HepG2 (cell line): Measurements from ENCODE around the gene RNF208. TPM values are rescaled to one million over a fixed set of nuclear protein-coding genes. Genes with fewer than 3 reads are reported as not detected.

Experiments
- ATAC-seq: fragments of 200-7000 bp; cut with Tn5 transposase; 3 replicates; pipeline ENCODE4 v1.9.1; 2020; ENCODE audit warnings: mild to moderate bottlenecking, moderate library complexity
- BruUV-seq: library from RNA; stranded (reverse); fragments of 400-500 nt; replicated peaks from 2 replicates; lab custom pipeline; 2021; lab: Mats Ljungman, UMichigan
- CTCF ChIA-PET: fragments of 300-600 bp; formaldehyde crosslinking; extraction: SDS; loops from one replicate; lab custom pipeline; 2021; ENCODE audit warnings: low total read pairs, inconsistent platforms, low intra/inter-chr PET ratio; lab: Yijun Ruan, JAX
- POLR2A ChIA-PET: fragments of 350-600 bp; sonication (Branson Sonifier 250); formaldehyde crosslinking; loops from one replicate; lab custom pipeline; 2020; ENCODE audit warnings: antibody characterized with exemption, inconsistent platforms; lab: Yijun Ruan, JAX
- DNase-seq: peaks from one replicate; pipeline ENCODE4 v3.0.0-alpha.2; 2015; ENCODE audit warnings: low spot score
- FAIRE-seq: peaks from 3 replicates; lab custom pipeline; 2011; peaks lifted over from hg19 to GRCh38; lab: Jason Lieb, UNC
- H2AFZ ChIP-seq: one replicate; pipeline ENCODE4 v1.6.1; 2011; ENCODE audit warnings: low read length, inconsistent platforms
- H3K27ac ChIP-seq: fragments of 300-600 bp; 3 replicates; pipeline ENCODE4 v1.8.0; 2011; ENCODE audit warnings: mixed run types, mild to moderate bottlenecking, mixed read lengths, low read length, inconsistent platforms; ENCODE audit not compliant: insufficient read depth; ENCODE audit errors: extremely low read length
- H3K27me3 ChIP-seq, 2 experiments: fragments of 200-600 bp in 1 of 2; 2 replicates in 1 of 2; 3 replicates in 1 of 2; pipeline versions ENCODE4 v1.6.0 to v1.8.0; 2011; ENCODE audit warnings: low read length in 2 of 2, mild to moderate bottlenecking in 2 of 2, moderate library complexity in 2 of 2, inconsistent platforms in 1 of 2; ENCODE audit not compliant: insufficient read depth in 2 of 2, control insufficient read depth in 1 of 2
- H3K36me3 ChIP-seq, 2 experiments: fragments of 200-600 bp in 1 of 2; replicated peaks in 1 of 2; 2 replicates in 1 of 2; 3 replicates in 1 of 2; pipeline versions ENCODE4 v1.5.1 to v1.8.0; 2011; ENCODE audit warnings: low read length in 2 of 2, inconsistent platforms in 1 of 2; ENCODE audit not compliant: insufficient read depth in 2 of 2, control insufficient read depth in 1 of 2
- H3K4me1 ChIP-seq: 2 replicates; pipeline ENCODE4 v1.5.1; 2012; ENCODE audit warnings: low read length, inconsistent platforms; ENCODE audit not compliant: insufficient read depth
- H3K4me2 ChIP-seq: 2 replicates; pipeline ENCODE4 v1.6.0; 2011; ENCODE audit warnings: low read depth, low read length, inconsistent platforms
- H3K4me3 ChIP-seq, 3 experiments: fragments of 200-600 bp in 1 of 3; sonication (generic), shearing (Covaris generic) in 1 of 3; replicated peaks in 1 of 3; 2 replicates each; pipeline ENCODE4 v1.5.1; 2011 to 2016; ENCODE audit warnings: low read length in 3 of 3, inconsistent platforms in 2 of 3, low read depth in 2 of 3, mild to moderate bottlenecking in 2 of 3, control low read depth in 1 of 3, mixed read lengths in 1 of 3; ENCODE audit not compliant: insufficient read depth in 1 of 3
- H3K79me2 ChIP-seq: one replicate; pipeline ENCODE4 v1.6.1; 2011; ENCODE audit warnings: low read length, inconsistent platforms; ENCODE audit not compliant: insufficient read depth
- H3K9ac ChIP-seq: 2 replicates; pipeline ENCODE4 v1.6.0; 2011; ENCODE audit warnings: mild to moderate bottlenecking, low read depth, low read length, inconsistent platforms; ENCODE audit not compliant: insufficient read depth
- H3K9me3 ChIP-seq: 2 replicates; pipeline ENCODE4 v1.5.1; 2012; ENCODE audit warnings: mild to moderate bottlenecking, low read length
- H4K20me1 ChIP-seq: 2 replicates; pipeline ENCODE4 v1.6.0; 2011; ENCODE audit warnings: inconsistent platforms, mild to moderate bottlenecking, low read length, moderate library complexity; ENCODE audit not compliant: insufficient read depth
- AGO2 ChIP-seq: fragments of 200-400 bp; formaldehyde crosslinking; optimal IDR thresholded peaks from 2 replicates; pipeline ENCODE3; 2017; ENCODE audit warnings: mild to moderate bottlenecking, low read depth, low read length, moderate library complexity
- AHR ChIP-seq: IDR thresholded peaks from 2 replicates; pipeline ENCODE4 v1.6.1; 2018; ENCODE audit warnings: missing genetic modification reagents, missing compliant biosample characterization
- TBX3 ChIP-seq: fragments of 450-650 bp; IDR thresholded peaks from 2 replicates; pipeline ENCODE4 v1.6.1; 2017; ENCODE audit warnings: antibody characterized with exemption, mild to moderate bottlenecking, inconsistent platforms, borderline replicate concordance
- ZC3H4 ChIP-seq: sonication (generic); formaldehyde crosslinking; IDR thresholded peaks from 2 replicates; pipeline ENCODE4 v1.4.0; 2020; ENCODE audit warnings: missing genetic modification reagents, borderline replicate concordance
- ZMAT3 ChIP-seq: sonication (generic); formaldehyde crosslinking; conservative IDR thresholded peaks from 2 replicates; pipeline ENCODE4 v1.7.0; 2021; ENCODE audit warnings: missing genetic modification reagents
- ZNF512B ChIP-seq: sonication (generic); formaldehyde crosslinking; IDR thresholded peaks from 2 replicates; pipeline ENCODE4 v1.5.1; 2020; ENCODE audit warnings: missing genetic modification reagents, mild to moderate bottlenecking, borderline replicate concordance
- WGBS: methylation state at CpG from one replicate; pipeline ENCODE4 v1.1.6; 2017; ENCODE audit warnings: low lambda C conversion rate; 5-methylcytosine and 5-hydroxymethylcytosine counted together
- in situ Hi-C: cut with HindIII; loops from 2 replicates; pipeline ENCODE4 v1.10.0; 2017; ENCODE audit warnings: low pct_unique_long_range_greater_than_20kb; ENCODE audit not compliant: extremely low pct_ligation_motif_present
- intact Hi-C: fragments of 100-400 bp; cut with micrococcal nuclease; formaldehyde crosslinking; loops from one replicate; pipeline ENCODE4 v1.10.0; 2022; ENCODE audit not compliant: unreplicated experiment
- polyA plus RNA-seq, 8 experiments: library from polyadenylated mRNA; depleted of rRNA in 3 of 8; stranded (reverse) in 7 of 8; unstranded in 1 of 8; fragments of >200 nt; fragmentation: Illumina TruSeq in 4 of 8; extraction: Trizol in 4 of 8; gene quantifications; 2 replicates each; pipeline versions ENCODE4 v1.2.1 to v1.2.3, GENCODE V29; 2011 to 2016; ENCODE audit warnings: low read depth in 4 of 8, missing spikeins in 1 of 8, mixed read lengths in 1 of 8; ENCODE audit not compliant: insufficient read depth in 1 of 8
- total RNA-seq, 5 experiments: library from RNA; depleted of rRNA; stranded (reverse); fragments of >200 nt; fragmentation: Illumina TruSeq; extraction: Trizol; gene quantifications; 2 replicates each; pipeline ENCODE4 v1.2.3, GENCODE V29; 2016; ENCODE audit warnings: low read depth in 1 of 5

Gene RNF208
- total and polyA plus RNA-seq, 2 of the 13 experiments (the other 11 are each of a cell fraction or from before 2014, with no cell fraction given): 1.6 to 2.1 TPM

GRCh38 chr9:137193771-137194170 is 28.3 kb downstream of the RNF208 start:
- Histone ChIP-seq H3K9me3 (no peaks in the 10 kb centered on the region), H3K27ac (no peak overlapping the region), H4K20me1 (no peaks in the 10 kb centered on the region; the same call in 1 of the 2 replicates), H3K79me2 (peaks cover 46% of the 10 kb centered on the region), H3K4me3 (no peak overlapping the region), H3K4me2 (no peak overlapping the region), H3K27me3 (no peaks in the 10 kb centered on the region), H3K9ac (no peak overlapping the region), H3K36me3 (peaks cover 9 to 14% of the 10 kb centered on the region in 2 experiments; a peak in 3 of 5 replicates), H3K4me1 (peaks cover 57% of the 10 kb centered on the region), H2AFZ (no peak overlapping the region)
- intact Hi-C loops: no loop called here
- no peak for FAIRE-seq
- ATAC-seq: no peak
- 100% methylated on average over 7 of the region's 14 CpGs for WGBS
- ChIA-PET CTCF (no interaction called here), POLR2A (interaction anchor here (1.9 kb wide), 1 partner anchor 29 kb away, joined by 6 read pairs; no protein-coding TSS in a partner anchor)
- DNase-seq: no peak
- in situ Hi-C loops: no loop called here
- no TSS peak for BruUV-seq
- TF ChIP-seq TBX3: no peak
- TF ChIP-seq AGO2: peak; percentile 28

DNA sequence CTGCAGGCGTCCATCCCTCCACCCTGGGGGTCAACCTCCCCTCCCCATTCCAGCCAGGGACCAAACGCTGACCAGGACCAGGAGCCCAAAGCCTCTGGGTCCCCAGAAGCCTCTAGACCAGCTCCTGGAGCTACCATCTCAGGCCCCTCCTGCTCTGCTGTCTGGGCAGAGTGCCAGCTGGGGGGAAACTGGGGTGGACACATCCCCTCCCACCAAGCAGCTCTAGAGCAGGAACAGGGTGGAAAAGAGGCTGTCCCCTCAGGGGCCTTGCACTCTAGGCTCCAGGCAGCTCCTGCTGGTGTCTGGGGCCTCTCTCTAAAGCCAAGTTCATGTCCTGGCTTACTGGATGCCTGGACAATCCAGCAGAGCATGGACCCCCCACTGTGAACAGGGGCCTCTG is 29.2 kb downstream of the RNF208 start:
- no peak for DNase-seq
- FAIRE-seq: no peak
- peaks cover 9 to 14% of the 10 kb centered on the region in 2 experiments; a peak in 3 of 5 replicates for H3K36me3 ChIP-seq
- ChIA-PET POLR2A (interaction anchor here (1.1 to 1.9 kb wide), 2 partner anchors 8 to 30 kb away, joined by 5 to 6 read pairs; partner anchors contain the start of gene TPRN), CTCF (no interaction called here)
- no peak overlapping the region for H3K27ac ChIP-seq
- H3K4me1 ChIP-seq: peaks cover 48% of the 10 kb centered on the region
- H3K4me2 ChIP-seq: no peak overlapping the region
- no peak overlapping the region for H3K9ac ChIP-seq
- BruUV-seq: no TSS peak
- H3K9me3 ChIP-seq: no peaks in the 10 kb centered on the region
- H3K27me3 ChIP-seq: no peaks in the 10 kb centered on the region
- no peak overlapping the region for H2AFZ ChIP-seq
- WGBS: 100% methylated on average over 1 of the region's 2 CpGs
- in situ Hi-C loops: no loop called here
- no peak overlapping the region for H3K4me3 ChIP-seq
- ATAC-seq: no peak
- intact Hi-C loops: no loop called here
- no peaks in the 10 kb centered on the region; the same call in 1 of the 2 replicates for H4K20me1 ChIP-seq
- H3K79me2 ChIP-seq: peaks cover 40% of the 10 kb centered on the region
- no peak for TF ChIP-seq AHR (CRISPR knock-in tag)
- no peak for TF ChIP-seq ZMAT3 (CRISPR knock-in tag)
- no peak for TF ChIP-seq ZC3H4 (CRISPR knock-in tag)
- TF ChIP-seq ZNF512B (CRISPR knock-in tag): no peak
